GM18951 (cell line): ENCODE data around the gene SMIM5.
"Not testable (repeated sequence)": the region's sequence is repeated elsewhere in the genome, so short reads cannot be mapped to it uniquely, and the experiment has no call there.

Source experiments
- POLR2A ChIP-seq: IDR thresholded peaks from 4 replicates; pipeline ENCODE4 v1.6.1; 2011; ENCODE audit warnings: mild to moderate bottlenecking; ENCODE audit not compliant: insufficient read length, insufficient read depth; ENCODE audit errors: extremely low read depth
- in situ Hi-C: fragments of 300-500 bp; cut with MboI; formaldehyde crosslinking; loops from one replicate; pipeline ENCODE4 v1.12.0; 2022; ENCODE audit warnings: low sequenced_read_pairs, mixed read lengths, inconsistent platforms; ENCODE audit not compliant: unreplicated experiment

The SMIM5 gene

DNA sequence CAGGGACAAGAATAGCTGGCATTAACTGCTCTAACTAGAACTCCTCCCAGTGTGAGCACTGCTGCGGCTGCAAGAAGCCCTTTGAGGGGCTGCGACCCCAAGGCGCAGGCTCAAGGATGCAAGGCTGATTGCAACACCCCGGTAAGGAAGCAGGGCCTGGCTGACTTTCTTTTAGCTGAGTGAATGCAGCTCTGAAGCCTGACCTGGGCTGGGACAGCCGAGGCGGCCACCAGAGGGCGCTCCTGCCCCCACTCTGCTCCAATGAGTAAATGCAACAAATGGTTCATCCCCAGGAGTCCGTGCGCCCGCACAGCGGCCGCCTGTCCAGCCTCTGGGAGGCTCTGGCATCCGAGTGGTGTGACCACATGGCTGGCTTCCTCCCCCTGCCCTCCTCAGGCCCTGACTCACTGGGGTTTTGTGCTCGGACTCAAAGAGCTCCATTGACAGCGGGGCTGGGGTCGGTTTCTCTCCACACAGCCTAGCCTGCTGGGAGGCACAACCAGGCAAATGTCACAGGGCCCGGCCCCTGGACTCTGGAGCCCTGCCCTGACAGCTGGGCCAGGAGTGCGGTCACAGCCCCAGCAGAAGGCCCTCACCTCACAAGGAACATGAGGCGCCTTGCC, at the start of gene SMIM5:
TSS of gene SMIM5 (plus strand) at position 572 of the 623 bp plus-strand sequence. CDS start 6,768 bp downstream, outside the sequence.
- in situ Hi-C loops = no loop called here

DNA sequence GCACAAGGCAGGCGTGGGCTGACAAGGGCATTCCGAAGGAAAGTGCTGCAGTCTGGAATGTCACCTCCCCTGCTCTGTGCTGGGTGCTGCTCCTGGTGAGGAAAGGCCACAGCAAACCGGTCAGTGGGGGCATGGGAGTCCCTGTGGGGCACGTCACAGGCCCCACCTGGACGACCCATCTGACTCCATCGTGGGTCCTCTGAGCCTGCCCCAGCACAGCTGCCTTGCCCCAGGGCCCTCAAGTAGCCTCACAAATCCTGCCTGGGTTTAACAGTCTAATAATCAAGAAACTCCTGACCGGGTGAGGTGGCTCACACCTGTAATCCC, 48.4 kb upstream of the SMIM5 start:
- no peak for TF ChIP-seq POLR2A
- in situ Hi-C loops = no loop called here

More for the DNA sequence above, at the start of gene SMIM5:
- no peak for TF ChIP-seq POLR2A

DNA sequence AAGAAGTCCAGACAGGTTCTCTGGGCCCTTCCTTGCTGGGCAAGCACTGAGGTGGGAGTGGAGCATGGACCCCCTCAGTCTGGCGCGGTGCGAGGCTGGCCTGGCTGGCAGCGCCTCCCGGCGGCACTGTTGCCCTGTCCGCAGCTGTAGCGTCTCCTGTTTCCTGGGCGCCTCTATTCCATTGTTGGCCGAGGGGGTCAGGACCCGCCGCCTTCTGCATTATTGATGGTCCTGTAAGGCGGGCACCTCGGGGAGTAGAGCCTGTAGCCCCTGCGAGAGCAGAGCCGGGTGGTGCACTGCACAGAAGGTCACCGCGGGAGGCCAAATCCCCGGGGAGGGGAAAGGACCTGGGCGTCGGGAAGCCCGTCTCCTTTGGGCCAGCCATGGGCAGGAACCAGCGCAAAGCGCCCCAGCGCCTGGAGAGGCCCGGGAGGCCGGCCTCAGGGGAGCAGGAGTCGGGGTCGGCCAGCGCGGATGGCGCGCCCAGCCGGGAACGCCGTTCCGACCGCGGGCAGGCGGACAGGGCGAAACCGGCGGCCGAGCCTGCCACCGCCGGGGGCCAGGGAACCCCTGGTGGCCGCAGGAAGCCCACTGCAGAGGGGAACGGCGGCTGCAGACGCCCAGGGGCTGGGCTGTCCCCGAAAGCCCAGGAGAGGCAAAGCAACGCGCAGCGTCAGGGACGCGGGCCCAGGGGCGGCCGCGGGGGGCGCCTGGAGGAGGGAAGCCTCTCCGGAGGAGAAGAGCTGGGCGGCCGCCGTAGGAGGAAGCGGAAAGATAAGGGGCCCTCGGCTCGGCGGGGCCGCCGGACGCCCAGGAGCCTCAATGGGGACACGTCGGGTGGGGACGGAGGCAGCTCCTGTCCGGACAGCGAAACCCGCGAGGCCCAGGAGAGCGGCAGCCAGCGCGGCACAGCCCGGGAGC, 45.3 kb upstream of the SMIM5 start, which contains the start of gene MYO15B:
TSS of gene MYO15B (plus strand) at position 126 of the 921 bp plus-strand sequence. CDS start at position 384, 258 bp downstream.
- in situ Hi-C loops = no loop called here

GRCh38 chr17:75588596-75589011, 44.6 kb upstream of the SMIM5 start:
- no peak for TF ChIP-seq POLR2A
- in situ Hi-C loops = no loop called here

More for the DNA sequence above, 45.3 kb upstream of the SMIM5 start, which contains the start of gene MYO15B:
- TF ChIP-seq POLR2A = no peak

GRCh38 chr17:75589012-75589918, 44.0 kb upstream of the SMIM5 start:
- TF ChIP-seq POLR2A = no peak
- in situ Hi-C loops = no loop called here

- in situ Hi-C loops = no loop called here
- no peak for TF ChIP-seq POLR2A
Measured at GRCh38 chr17:75589919-75590303, 43.3 kb upstream of the SMIM5 start.

GRCh38 chr17:75590314-75590761, 42.9 kb upstream of the SMIM5 start:
- no peak for TF ChIP-seq POLR2A
- in situ Hi-C loops = no loop called here

DNA sequence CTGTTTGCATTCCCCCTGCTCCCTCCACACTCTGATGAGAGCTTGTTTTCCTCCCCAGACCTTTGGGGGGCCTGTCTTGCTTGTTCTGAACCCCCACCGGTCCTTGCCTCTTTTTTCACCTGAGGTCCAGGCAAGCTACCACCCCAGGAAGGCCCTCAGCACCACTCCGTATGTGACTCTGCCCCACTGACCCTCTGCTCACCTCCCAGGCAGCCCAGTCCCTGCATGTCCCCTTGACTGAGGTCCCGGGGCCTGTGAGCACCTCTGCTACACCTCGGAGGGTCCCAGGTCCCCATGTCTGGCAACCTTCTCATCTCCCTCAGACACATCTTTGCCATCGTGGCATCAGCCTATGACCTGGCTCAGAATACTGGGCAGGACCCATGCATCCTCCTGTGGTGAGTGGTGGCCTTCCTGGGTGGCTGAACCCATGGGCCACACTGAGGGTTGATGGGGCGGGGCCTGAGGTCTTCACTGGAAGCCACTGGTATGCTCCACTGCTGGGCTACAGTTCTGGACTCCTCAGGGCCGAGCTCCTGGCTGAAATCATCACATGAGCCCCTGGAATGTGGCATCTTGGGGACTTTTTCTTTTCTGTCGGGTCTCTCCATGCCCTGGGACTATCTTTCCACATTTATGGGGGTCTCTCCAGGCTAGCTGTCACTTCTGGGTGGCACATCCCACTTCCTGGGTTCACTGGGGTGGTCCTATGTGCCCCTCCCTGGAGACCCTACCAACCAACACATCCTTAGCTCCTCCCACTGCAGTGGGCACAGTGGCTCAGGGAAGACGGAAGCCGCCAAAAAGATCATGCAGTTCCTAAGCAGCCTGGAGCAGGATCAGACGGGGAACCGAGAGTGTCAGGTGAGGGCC, 42.1 kb upstream of the SMIM5 start:
- TF ChIP-seq POLR2A = no peak
- in situ Hi-C loops = no loop called here

- no peak for TF ChIP-seq POLR2A
- in situ Hi-C loops = no loop called here
Measured at GRCh38 chr17:75591722-75592302, 41.4 kb upstream of the SMIM5 start.

DNA sequence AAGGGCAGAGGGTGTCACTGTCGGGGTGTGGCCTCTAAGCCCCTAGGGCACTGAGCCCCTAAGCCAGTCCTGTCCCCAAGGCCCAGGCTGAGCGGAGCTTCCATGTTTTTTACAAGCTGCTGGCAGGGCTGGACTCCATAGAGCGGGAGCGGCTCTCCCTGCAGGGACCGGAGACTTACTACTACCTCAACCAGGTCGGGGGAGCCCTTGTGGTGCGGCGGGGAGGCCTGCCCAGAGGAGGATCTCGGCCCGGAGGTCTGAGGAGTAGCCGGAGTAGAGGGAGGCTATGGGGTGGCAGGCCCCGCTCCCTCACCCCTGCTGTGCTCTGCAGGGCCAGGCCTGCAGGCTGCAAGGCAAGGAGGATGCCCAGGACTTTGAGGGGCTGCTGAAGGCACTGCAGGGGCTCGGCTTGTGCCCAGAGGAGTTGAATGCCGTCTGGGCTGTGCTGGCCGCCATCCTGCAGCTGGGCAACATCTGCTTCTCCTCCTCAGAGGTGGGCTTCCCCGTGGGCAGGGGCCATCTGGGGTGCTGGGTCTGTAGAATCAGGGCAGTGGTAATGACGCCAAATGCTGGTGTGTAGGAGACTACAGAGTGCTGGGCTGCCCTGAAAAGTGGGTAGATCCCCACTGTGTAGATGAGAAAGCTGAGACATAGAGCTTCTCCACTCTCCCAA, 40.8 kb upstream of the SMIM5 start:
- no peak for TF ChIP-seq POLR2A
- in situ Hi-C loops = no loop called here

DNA sequence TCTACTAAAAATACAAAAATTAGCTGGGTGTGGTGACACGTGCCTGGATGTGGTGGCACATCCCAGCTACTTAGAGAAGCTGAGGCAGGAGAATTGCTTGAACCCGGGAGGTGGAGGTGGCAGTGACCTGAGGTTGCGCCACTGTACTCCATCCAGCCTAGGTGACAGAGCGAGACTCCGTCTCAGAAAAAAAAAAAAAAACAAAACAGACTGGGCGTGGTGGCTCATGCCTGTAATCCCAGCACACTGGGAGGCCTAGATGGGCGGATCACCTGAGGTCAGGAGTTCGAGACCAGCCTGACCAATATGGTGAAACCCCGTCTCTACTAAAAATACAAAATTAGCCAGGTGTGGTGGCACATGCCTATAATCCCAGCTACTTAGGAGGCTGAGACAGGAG, 39.8 kb upstream of the SMIM5 start:
- in situ Hi-C loops = not testable (repeated sequence)

- no peak for TF ChIP-seq POLR2A
- in situ Hi-C loops = no loop called here
Measured at GRCh38 chr17:75594499-75595283, 38.5 kb upstream of the SMIM5 start.
